Vagina (tissue), 2 donors: ENCODE results near the gene UNC79. TPM values are rescaled to one million over a fixed set of nuclear protein-coding genes. Genes with fewer than 3 reads are reported as not detected.

Experiments used
- DNase-seq, 2 donors: peaks; one replicate each; pipeline ENCODE4 v3.0.0-alpha.2; 2017; ENCODE audit errors: extremely low spot score in 2 of 2
- H3K27ac ChIP-seq: fragments of 200-600 bp; sonication (generic); one replicate; pipeline ENCODE4 v1.5.1; 2019
- H3K27me3 ChIP-seq: fragments of 200-600 bp; sonication (generic); one replicate; pipeline ENCODE4 v1.5.1; 2019
- H3K36me3 ChIP-seq, 2 donors: fragments of 200-600 bp; sonication (generic); one replicate each; pipeline ENCODE4 v1.5.1; 2017 to 2019
- H3K4me1 ChIP-seq: fragments of 200-600 bp; sonication (generic); one replicate; pipeline ENCODE4 v1.5.1; 2019
- H3K4me3 ChIP-seq, 2 donors: fragments of 200-600 bp; sonication (generic); 1 replicate in 1 of 2; 2 replicates in 1 of 2; pipeline ENCODE4 v1.5.1; 2016 to 2019
- H3K9me3 ChIP-seq: fragments of 200-600 bp; sonication (generic); one replicate; pipeline ENCODE4 v1.5.1; 2019
- CTCF ChIP-seq, 3 experiments: fragments of 450-650 bp in 2 of 3; fragments of 200-600 bp in 1 of 3; sonication (generic) in 1 of 3; IDR thresholded peaks; one replicate each; pipeline ENCODE4 v1.5.1; 2017 to 2019; ENCODE audit warnings: antibody characterized with exemption in 3 of 3, mild to moderate bottlenecking in 2 of 3, moderate library complexity in 2 of 3
- POLR2A ChIP-seq, 2 donors: fragments of 450-650 bp; IDR thresholded peaks; one replicate each; pipeline ENCODE4 v1.6.1; 2017; ENCODE audit warnings: antibody characterized with exemption in 2 of 2, mild to moderate bottlenecking in 2 of 2, moderate library complexity in 2 of 2
- POLR2AphosphoS5 ChIP-seq, 2 donors: sonication (generic); formaldehyde crosslinking; IDR thresholded peaks; one replicate each; pipeline ENCODE4 v1.9.0; 2017; ENCODE audit warnings: antibody characterized with exemption in 2 of 2, mild to moderate bottlenecking in 2 of 2, low read depth in 1 of 2; ENCODE audit not compliant: insufficient read depth in 1 of 2
- intact Hi-C: fragments of 100-400 bp; cut with DNase I; formaldehyde crosslinking; loops from one replicate; pipeline ENCODE4 v1.15.1; 2023
- total RNA-seq: library from RNA; depleted of rRNA; stranded (reverse); fragments of >200 nt; gene quantifications from one replicate; pipeline ENCODE4 v1.2.3, GENCODE V29; 2016

Gene UNC79
- total RNA-seq, 1 donor from 2014 or later: 0.49 TPM

- intact Hi-C loops: no loop called here
- H3K4me3 ChIP-seq: no peak overlapping the region
- no peak overlapping the region for H3K27ac ChIP-seq
- H3K36me3 ChIP-seq: peaks cover 0 to 7% of the 10 kb centered on the region in 2 donors
- DNase-seq: no peak
- no peaks in the 10 kb centered on the region for H3K9me3 ChIP-seq
- H3K27me3 ChIP-seq: no peaks in the 10 kb centered on the region
- TF ChIP-seq POLR2A (IDR thresholded peaks at IDR 0.05): no peak
- no peak for TF ChIP-seq POLR2AphosphoS5 (IDR thresholded peaks at IDR 0.05; ENCODE audit: insufficient read depth in 1 of 2, low read depth in 1 of 2)
- no peak for TF ChIP-seq CTCF (IDR thresholded peaks at IDR 0.05)
- H3K4me1 ChIP-seq: no peaks in the 10 kb centered on the region
Observed at GRCh38 chr14:93731753-93732152, 301.0 kb downstream of the UNC79 start.

GRCh38 chr14:93732524-93732923 lies 301.8 kb downstream of the UNC79 start:
- TF ChIP-seq CTCF (IDR thresholded peaks at IDR 0.05) (no peak), POLR2A (IDR thresholded peaks at IDR 0.05) (no peak), POLR2AphosphoS5 (IDR thresholded peaks at IDR 0.05; ENCODE audit: insufficient read depth in 1 of 2, low read depth in 1 of 2) (no peak)
- DNase-seq: no peak
- Histone ChIP-seq H3K27me3 (no peaks in the 10 kb centered on the region), H3K27ac (no peak overlapping the region), H3K9me3 (no peaks in the 10 kb centered on the region), H3K4me3 (no peak overlapping the region), H3K4me1 (no peaks in the 10 kb centered on the region), H3K36me3 (peaks cover 0 to 7% of the 10 kb centered on the region in 2 donors)
- intact Hi-C loops: no loop called here

GRCh38 chr14:93733231-93733630 lies 302.5 kb downstream of the UNC79 start:
- no peak overlapping the region for H3K4me3 ChIP-seq
- no peak overlapping the region for H3K27ac ChIP-seq
- TF ChIP-seq POLR2A (IDR thresholded peaks at IDR 0.05): no peak
- TF ChIP-seq POLR2AphosphoS5 (IDR thresholded peaks at IDR 0.05; ENCODE audit: insufficient read depth in 1 of 2, low read depth in 1 of 2): no peak
- TF ChIP-seq CTCF (IDR thresholded peaks at IDR 0.05): no peak
- H3K36me3 ChIP-seq: peaks cover 0 to 7% of the 10 kb centered on the region in 2 donors
- H3K9me3 ChIP-seq: no peaks in the 10 kb centered on the region
- H3K4me1 ChIP-seq: no peaks in the 10 kb centered on the region
- no peak for DNase-seq
- intact Hi-C loops: no loop called here
- H3K27me3 ChIP-seq: no peaks in the 10 kb centered on the region

- no peak overlapping the region for H3K4me3 ChIP-seq
Observed at GRCh38 chr14:93733631-93734030, 302.9 kb downstream of the UNC79 start.

More at GRCh38 chr14:93733631-93734030, 302.9 kb downstream of the UNC79 start:
- Histone ChIP-seq H3K9me3 (no peaks in the 10 kb centered on the region), H3K36me3 (peaks cover 0 to 7% of the 10 kb centered on the region in 2 donors), H3K27me3 (no peaks in the 10 kb centered on the region), H3K4me1 (no peaks in the 10 kb centered on the region), H3K27ac (no peak overlapping the region)
- no peak for TF ChIP-seq CTCF (IDR thresholded peaks at IDR 0.05)
- TF ChIP-seq POLR2AphosphoS5 (IDR thresholded peaks at IDR 0.05; ENCODE audit: insufficient read depth in 1 of 2, low read depth in 1 of 2): no peak
- TF ChIP-seq POLR2A (IDR thresholded peaks at IDR 0.05): no peak
- intact Hi-C loops: no loop called here
- DNase-seq: no peak
